H1 (cell line): Measurements from ENCODE around the gene TSGA10IP. TPM values are rescaled to one million over a fixed set of nuclear protein-coding genes. Genes with fewer than 3 reads are reported as not detected.

Experiments
- CTCF ChIA-PET: fragments of 300-600 bp; sonication (Branson Sonifier 250); formaldehyde crosslinking; loops from one replicate; lab custom pipeline; 2021; ENCODE audit not compliant: partially characterized antibody; lab: Charles Lee
- POLR2A ChIA-PET: fragments of 300-600 bp; sonication (Branson Sonifier 250); formaldehyde crosslinking; loops from one replicate; lab custom pipeline; 2021; ENCODE audit warnings: inconsistent platforms; ENCODE audit not compliant: partially characterized antibody; lab: Charles Lee
- DNase-seq, 2 experiments: peaks; one replicate each; pipeline versions ENCODE4 v3.0.0 to v3.0.0-alpha.2; 2010 to 2022; ENCODE audit warnings: low spot score in 2 of 2, low read depth in 1 of 2, mixed read lengths in 1 of 2
- FAIRE-seq: peaks from 2 replicates; lab custom pipeline; 2011; peaks lifted over from hg19 to GRCh38; lab: Jason Lieb, UNC
- H2AFZ ChIP-seq: 2 replicates; pipeline ENCODE4 v1.8.1; 2012; ENCODE audit warnings: low read length, inconsistent platforms
- H2AK5ac ChIP-seq: 2 replicates; pipeline ENCODE4 v1.6.1; 2013; ENCODE audit warnings: low read depth, low read length
- H2BK120ac ChIP-seq: replicated peaks from 2 replicates; pipeline ENCODE3; 2013; ENCODE audit warnings: low read depth, low read length, inconsistent platforms
- H2BK12ac ChIP-seq: 2 replicates; pipeline ENCODE4 v1.6.1; 2013; ENCODE audit warnings: low read depth, low read length
- H2BK15ac ChIP-seq: 2 replicates; pipeline ENCODE4 v1.6.1; 2013; ENCODE audit warnings: low read length
- H2BK20ac ChIP-seq: 2 replicates; pipeline ENCODE4 v1.6.1; 2013; ENCODE audit warnings: low read length
- H2BK5ac ChIP-seq: 2 replicates; pipeline ENCODE4 v1.6.1; 2013; ENCODE audit warnings: low read depth, low read length
- H3K14ac ChIP-seq: 2 replicates; pipeline ENCODE4 v1.6.1; 2013; ENCODE audit warnings: inconsistent platforms; ENCODE audit not compliant: insufficient read length
- H3K18ac ChIP-seq: 2 replicates; pipeline ENCODE4 v1.6.1; 2013; ENCODE audit warnings: low read length; ENCODE audit errors: extremely low read depth
- H3K23ac ChIP-seq: 2 replicates; pipeline ENCODE4 v1.6.1; 2013; ENCODE audit warnings: inconsistent platforms; ENCODE audit not compliant: insufficient read length
- H3K23me2 ChIP-seq: 2 replicates; pipeline ENCODE4 v1.6.1; 2013; ENCODE audit warnings: low read depth, low read length
- H3K27ac ChIP-seq: 2 replicates; pipeline ENCODE4 v1.6.1; 2011; ENCODE audit warnings: low read depth, low read length, inconsistent platforms
- H3K27me3 ChIP-seq, 4 experiments: replicated peaks in 1 of 4; 1 replicate in 1 of 4; 2 replicates in 3 of 4; pipeline versions ENCODE4 v1.6.1 to v1.8.1; 2011 to 2013; ENCODE audit warnings: low read length in 3 of 4, mild to moderate bottlenecking in 3 of 4, inconsistent platforms in 2 of 4, mixed read lengths in 2 of 4, moderate library complexity in 1 of 4; ENCODE audit not compliant: control insufficient read depth in 3 of 4, insufficient read depth in 3 of 4; ENCODE audit errors: extremely low read depth in 1 of 4
- H3K36me3 ChIP-seq, 4 experiments: 2 replicates each; pipeline versions ENCODE4 v1.6.1 to v1.8.1; 2011 to 2013; ENCODE audit warnings: mild to moderate bottlenecking in 4 of 4, low read length in 3 of 4, moderate library complexity in 2 of 4, control low read depth in 1 of 4, inconsistent platforms in 1 of 4; ENCODE audit not compliant: insufficient read depth in 4 of 4, control insufficient read depth in 2 of 4
- H3K4ac ChIP-seq: replicated peaks from 2 replicates; pipeline ENCODE3; 2013; ENCODE audit warnings: low read length, low read depth, mixed read lengths, inconsistent platforms; ENCODE audit not compliant: insufficient read length
- H3K4me1 ChIP-seq, 4 experiments: replicated peaks in 1 of 4; 1 replicate in 1 of 4; 2 replicates in 3 of 4; pipeline versions ENCODE4 v1.6.1 to v1.8.1; 2011 to 2013; ENCODE audit warnings: low read length in 3 of 4, inconsistent platforms in 2 of 4, mixed read lengths in 1 of 4; ENCODE audit not compliant: insufficient read depth in 4 of 4, control insufficient read depth in 3 of 4
- H3K4me2 ChIP-seq, 2 experiments: 2 replicates each; pipeline versions ENCODE4 v1.6.1 to v1.8.1; 2011 to 2013; ENCODE audit warnings: low read depth in 2 of 2, low read length in 2 of 2, control low read depth in 1 of 2, inconsistent platforms in 1 of 2, mild to moderate bottlenecking in 1 of 2; ENCODE audit not compliant: insufficient read depth in 1 of 2
- H3K4me3 ChIP-seq, 4 experiments: fragments of 200-600, 300-600 bp in 1 of 4; sonication (generic), shearing (Covaris generic), sonication (Bioruptor Twin) in 1 of 4; 2 replicates each; pipeline versions ENCODE4 v1.5.1 to v1.8.1; 2011 to 2016; ENCODE audit warnings: low read length in 4 of 4, low read depth in 3 of 4, control low read depth in 2 of 4, inconsistent platforms in 2 of 4, mild to moderate bottlenecking in 2 of 4, mixed read lengths in 1 of 4, moderate library complexity in 1 of 4; ENCODE audit not compliant: insufficient read depth in 2 of 4; ENCODE audit errors: extremely low read depth in 1 of 4
- H3K56ac ChIP-seq: replicated peaks from 2 replicates; pipeline ENCODE3; 2013; ENCODE audit warnings: low read depth, mild to moderate bottlenecking, mixed read lengths, low read length, inconsistent platforms; ENCODE audit not compliant: insufficient read length
- H3K79me1 ChIP-seq: 2 replicates; pipeline ENCODE4 v1.6.1; 2013; ENCODE audit warnings: low read depth, low read length, control low read depth
- H3K79me2 ChIP-seq, 2 experiments: 2 replicates each; pipeline versions ENCODE4 v1.6.1 to v1.8.1; 2012 to 2013; ENCODE audit warnings: low read length in 2 of 2, mild to moderate bottlenecking in 2 of 2, inconsistent platforms in 1 of 2; ENCODE audit not compliant: insufficient read depth in 2 of 2, control insufficient read depth in 1 of 2
- H3K9ac ChIP-seq, 4 experiments: replicated peaks in 1 of 4; 1 replicate in 1 of 4; 2 replicates in 3 of 4; pipeline versions ENCODE4 v1.6.1 to v1.8.1; 2011 to 2013; ENCODE audit warnings: low read depth in 3 of 4, low read length in 3 of 4, control low read depth in 2 of 4, mild to moderate bottlenecking in 2 of 4, moderate library complexity in 2 of 4, inconsistent platforms in 1 of 4; ENCODE audit errors: extremely low read depth in 1 of 4
- H3K9me3 ChIP-seq, 2 experiments: 2 replicates each; pipeline versions ENCODE4 v1.6.1 to v1.8.1; 2012 to 2013; ENCODE audit warnings: mild to moderate bottlenecking in 2 of 2, moderate library complexity in 2 of 2, control low read depth in 1 of 2, inconsistent platforms in 1 of 2, low read depth in 1 of 2, low read length in 1 of 2, mixed read lengths in 1 of 2; ENCODE audit not compliant: insufficient read depth in 2 of 2
- H4K20me1 ChIP-seq, 2 experiments: replicated peaks in 1 of 2; 2 replicates each; pipeline versions ENCODE3 to v1.8.1; 2011 to 2013; ENCODE audit warnings: inconsistent platforms in 2 of 2, low read length in 2 of 2, mild to moderate bottlenecking in 1 of 2; ENCODE audit not compliant: insufficient read depth in 2 of 2, control insufficient read depth in 1 of 2
- H4K5ac ChIP-seq: 2 replicates; pipeline ENCODE4 v1.6.1; 2013; ENCODE audit warnings: low read length, low read depth, mixed read lengths, inconsistent platforms; ENCODE audit not compliant: insufficient read length
- H4K8ac ChIP-seq: 2 replicates; pipeline ENCODE4 v1.8.0; 2013; ENCODE audit warnings: mild to moderate bottlenecking, moderate library complexity, low read length, inconsistent platforms; ENCODE audit not compliant: insufficient read depth; ENCODE audit errors: extremely low read depth
- H4K91ac ChIP-seq: replicated peaks from 2 replicates; pipeline ENCODE3; 2013; ENCODE audit warnings: low read length, mixed read lengths, inconsistent platforms; ENCODE audit not compliant: insufficient read length
- GABPA ChIP-seq: IDR thresholded peaks from 2 replicates; pipeline ENCODE4 v1.6.1; 2011; ENCODE audit warnings: mild to moderate bottlenecking, low read length, moderate library complexity, borderline replicate concordance; ENCODE audit not compliant: insufficient read depth
- NANOG ChIP-seq: IDR thresholded peaks from 2 replicates; pipeline ENCODE4 v1.6.1; 2011; ENCODE audit warnings: low read length, low read depth, mild to moderate bottlenecking, inconsistent platforms; ENCODE audit not compliant: insufficient read depth, poor library complexity, severe bottlenecking
- RNF2 ChIP-seq: fragments of 200-900, 300-1000 bp; sonication (generic); IDR thresholded peaks from 2 replicates; pipeline ENCODE4 v1.7.1; 2016; ENCODE audit warnings: borderline replicate concordance, low read depth, mild to moderate bottlenecking, antibody characterized with exemption, low read length; ENCODE audit not compliant: poor library complexity, severe bottlenecking; ENCODE audit errors: missing control alignments
- SIX5 ChIP-seq: IDR thresholded peaks from 2 replicates; pipeline ENCODE4 v1.6.1; 2011; ENCODE audit warnings: mild to moderate bottlenecking, low read depth, low read length
- SUZ12 ChIP-seq: fragments of 200-600 bp; sonication (generic); IDR thresholded peaks from 2 replicates; pipeline ENCODE4 v1.6.1; 2012; ENCODE audit warnings: mild to moderate bottlenecking, inconsistent platforms, low read length, moderate library complexity, mixed read lengths
- TAF7 ChIP-seq: optimal IDR thresholded peaks from 2 replicates; pipeline ENCODE3; 2011; ENCODE audit warnings: low read depth, mild to moderate bottlenecking, inconsistent platforms, low read length, moderate library complexity, borderline replicate concordance
- TBP ChIP-seq: IDR thresholded peaks from 2 replicates; pipeline ENCODE4 v1.6.1; 2011; ENCODE audit warnings: low read depth, low read length, improper control_type of control experiment
- ZNF274 ChIP-seq: IDR thresholded peaks from 2 replicates; pipeline ENCODE4 v1.7.0; 2012; ENCODE audit warnings: low read length, borderline replicate concordance; ENCODE audit errors: extremely low read depth
- WGBS, 2 experiments: shearing (Covaris generic) in 1 of 2; methylation state at CpG; one replicate each; pipeline versions ENCODE4 v1.1.6 to v1.1.7; 2013 to 2015; ENCODE audit warnings: low lambda C conversion rate in 2 of 2, mixed read lengths in 2 of 2, inconsistent platforms in 1 of 2, low coverage in 1 of 2, missing lambda C conversion rate in 1 of 2; ENCODE audit not compliant: insufficient replicate concordance in 2 of 2, insufficient coverage in 1 of 2, insufficient read length in 1 of 2; ENCODE audit errors: extremely low coverage in 1 of 2, missing lambda C conversion rate in 1 of 2; 5-methylcytosine and 5-hydroxymethylcytosine counted together
- polyA plus RNA-seq, 7 experiments: library from polyadenylated mRNA; depleted of rRNA in 3 of 7; stranded (reverse) in 5 of 7; unstranded in 2 of 7; fragments of >200 nt in 5 of 7; fragments of 200-250 nt in 2 of 7; gene quantifications; 1 replicate in 5 of 7; 2 replicates in 1 of 7; 4 replicates in 1 of 7; pipeline versions ENCODE4 v1.2.1 to v1.2.3, GENCODE V29; 2011 to 2013; ENCODE audit warnings: missing spikeins in 2 of 7, mixed read lengths in 2 of 7
- total RNA-seq: library from RNA; stranded (reverse); fragmentation: NEBNext Ultra II Directional; extraction: Animal tissue kit (Norgen Biotek cat#: 25700); gene quantifications from 2 replicates; pipeline ENCODE4 v1.2.1, GENCODE V29; 2021
- TF ChIP-seq, protein P1 (sequence below): IDR thresholded peaks from 2 replicates; pipeline ENCODE4 v1.6.1; 2012; ENCODE audit warnings: inconsistent platforms

TSGA10IP gene
- total and polyA plus RNA-seq, 2 of the 8 experiments (the other 6 are each of a cell fraction or from before 2014, with no cell fraction given), result 1.9 to 6.0 TPM

DNA sequence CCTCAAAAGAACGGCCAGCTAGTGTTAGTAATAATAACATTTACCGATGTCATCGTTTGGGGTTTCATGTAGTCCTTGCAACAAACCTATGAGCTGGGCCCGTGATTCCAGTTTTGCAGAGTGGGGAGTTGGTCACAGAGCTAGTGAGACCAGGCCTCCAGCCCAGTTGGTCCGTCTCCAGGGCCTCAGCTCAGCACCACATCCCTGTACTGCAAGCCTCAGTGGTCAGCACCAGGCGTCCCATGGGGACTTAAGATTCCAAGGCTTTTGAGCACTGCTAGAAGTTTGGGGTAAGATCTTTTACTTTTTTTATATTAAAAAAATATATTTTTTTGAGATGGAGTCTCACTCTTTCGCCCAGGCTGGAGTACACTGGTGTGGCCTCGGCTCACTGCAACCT lies 1.1 kb upstream of the TSGA10IP start:
- H2BK20ac ChIP-seq, result no peak overlapping the region
- H3K4me1 ChIP-seq, result peaks cover 3 to 25% (median 15%) of the 10 kb centered on the region in 4 experiments
- H3K79me2 ChIP-seq, result no peaks in the 10 kb centered on the region
- H3K27me3 ChIP-seq, result no peaks in the 10 kb centered on the region
- WGBS, 2 experiments, result 87% methylated on average over 8 of the region's 8 CpGs; no CpG with 5 or more reads in 1 of the 2 experiments
- no peak overlapping the region; the same call in 1 of the 2 replicates for H2BK15ac ChIP-seq
- DNase-seq (no peak), FAIRE-seq (no peak)
- H3K18ac ChIP-seq, result no peak overlapping the region
- H2AK5ac ChIP-seq, result 0 out of 2 replicates have a peak overlapping the region, but pooled peaks have one; percentile 24
- no peak overlapping the region for H3K27ac ChIP-seq
- H2BK5ac ChIP-seq, result no peak overlapping the region
- no peak overlapping the region for H3K56ac ChIP-seq
- no peak overlapping the region for H3K4me3 ChIP-seq
- H4K20me1 ChIP-seq, result no peaks in the 10 kb centered on the region
- CTCF ChIA-PET, result interaction anchor here (1.4 to 3.4 kb wide), 8 partner anchors 9 to 59 kb away, joined by 3 to 18 read pairs (median 4); partner anchors contain the start of genes CCDC85B and FIBP
- TF ChIP-seq RNF2, result no peak
- TF ChIP-seq TBP, result no peak
- TF ChIP-seq, protein P1, sequence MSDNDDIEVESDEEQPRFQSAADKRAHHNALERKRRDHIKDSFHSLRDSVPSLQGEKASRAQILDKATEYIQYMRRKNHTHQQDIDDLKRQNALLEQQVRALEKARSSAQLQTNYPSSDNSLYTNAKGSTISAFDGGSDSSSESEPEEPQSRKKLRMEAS, result no peak
- TF ChIP-seq GABPA, result no peak
- TF ChIP-seq NANOG, result no peak
- no peak for TF ChIP-seq ZNF274
- no peak for TF ChIP-seq SIX5
- TF ChIP-seq TAF7, result no peak
- TF ChIP-seq SUZ12, result no peak
- no peak overlapping the region for H3K23ac ChIP-seq
- peaks cover 3% of the 10 kb centered on the region; the same call in 1 of the 2 replicates for H3K23me2 ChIP-seq
- H2AFZ ChIP-seq, result no peak overlapping the region
- H3K79me1 ChIP-seq, result no peaks in the 10 kb centered on the region
- no peaks in the 10 kb centered on the region for H3K36me3 ChIP-seq
- H2BK120ac ChIP-seq, result no peak overlapping the region
- H3K9me3 ChIP-seq, result no peaks in the 10 kb centered on the region
- 0 out of 2 replicates have a peak overlapping the region, but pooled peaks have one; percentile 17 for H2BK12ac ChIP-seq
- POLR2A ChIA-PET, result interaction anchor here (0.6 to 1.2 kb wide), 3 partner anchors 14 to 32 kb away, joined by 3 to 6 read pairs (median 3); no protein-coding TSS in a partner anchor
- H4K8ac ChIP-seq, result no peak overlapping the region
- no peak overlapping the region for H4K5ac ChIP-seq
- H3K9ac ChIP-seq, result no peak overlapping the region
- no peak overlapping the region for H3K4me2 ChIP-seq
- H3K4ac ChIP-seq, result no peak overlapping the region
- H3K14ac ChIP-seq, result no peak overlapping the region
- H4K91ac ChIP-seq, result no peak overlapping the region
